HepG2 (cell line): ENCODE data around the gene ARHGAP9. TPM values are rescaled to one million over a fixed set of nuclear protein-coding genes. Genes with fewer than 3 reads are reported as not detected.

ENCODE experiments used
- CCAR2 ChIP-seq: fragments of 200-400 bp; formaldehyde crosslinking; optimal IDR thresholded peaks from 2 replicates; pipeline ENCODE3; 2018; ENCODE audit warnings: low read depth, mild to moderate bottlenecking, low read length, moderate library complexity
- ESRRA ChIP-seq: sonication (generic); formaldehyde crosslinking; IDR thresholded peaks from 2 replicates; pipeline ENCODE4 v1.5.1; 2020; ENCODE audit warnings: mild to moderate bottlenecking, low read depth, missing genetic modification reagents
- NPAS2 ChIP-seq: sonication (generic); formaldehyde crosslinking; IDR thresholded peaks from 2 replicates; pipeline ENCODE4 v1.8.0; 2022; ENCODE audit warnings: mild to moderate bottlenecking, missing genetic modification reagents, borderline replicate concordance
- ONECUT2 ChIP-seq: sonication (generic); formaldehyde crosslinking; IDR thresholded peaks from 2 replicates; pipeline ENCODE4 v1.4.0; 2020; ENCODE audit warnings: missing genetic modification reagents
- SRSF1 ChIP-seq: fragments of 200-400 bp; formaldehyde crosslinking; optimal IDR thresholded peaks from 2 replicates; pipeline ENCODE3; 2017; ENCODE audit warnings: mild to moderate bottlenecking, low read depth, low read length, moderate library complexity
- ZNF101 ChIP-seq: sonication (generic); formaldehyde crosslinking; IDR thresholded peaks from 2 replicates; pipeline ENCODE4 v1.4.0; 2020; ENCODE audit warnings: mild to moderate bottlenecking, low read depth, missing genetic modification reagents, borderline replicate concordance
- ZNF121 ChIP-seq: sonication (generic); formaldehyde crosslinking; IDR thresholded peaks from 2 replicates; pipeline ENCODE4 v1.5.0; 2020; ENCODE audit warnings: mild to moderate bottlenecking, missing genetic modification reagents
- ZNF136 ChIP-seq: sonication (generic); formaldehyde crosslinking; IDR thresholded peaks from 2 replicates; pipeline ENCODE4 v1.8.1; 2022; ENCODE audit warnings: low read depth, mild to moderate bottlenecking, moderate library complexity, missing genetic modification reagents
- ZNF563 ChIP-seq: sonication (generic); formaldehyde crosslinking; IDR thresholded peaks from 2 replicates; pipeline ENCODE4 v1.8.0; 2022; ENCODE audit warnings: mild to moderate bottlenecking, moderate library complexity, missing genetic modification reagents
- ZSCAN21 ChIP-seq: sonication (generic); formaldehyde crosslinking; IDR thresholded peaks from 2 replicates; pipeline ENCODE4 v1.8.0; 2022; ENCODE audit warnings: mild to moderate bottlenecking, missing genetic modification reagents, moderate library complexity, borderline replicate concordance
- polyA plus RNA-seq, 8 experiments: library from polyadenylated mRNA; depleted of rRNA in 3 of 8; stranded (reverse) in 7 of 8; unstranded in 1 of 8; fragments of >200 nt; fragmentation: Illumina TruSeq in 4 of 8; extraction: Trizol in 4 of 8; gene quantifications; 2 replicates each; pipeline versions ENCODE4 v1.2.1 to v1.2.3, GENCODE V29; 2011 to 2016; ENCODE audit warnings: low read depth in 4 of 8, missing spikeins in 1 of 8, mixed read lengths in 1 of 8; ENCODE audit not compliant: insufficient read depth in 1 of 8
- total RNA-seq, 5 experiments: library from RNA; depleted of rRNA; stranded (reverse); fragments of >200 nt; fragmentation: Illumina TruSeq; extraction: Trizol; gene quantifications; 2 replicates each; pipeline ENCODE4 v1.2.3, GENCODE V29; 2016; ENCODE audit warnings: low read depth in 1 of 5
- TF ChIP-seq, protein P1 (sequence below): sonication (generic); formaldehyde crosslinking; IDR thresholded peaks from 2 replicates; pipeline ENCODE4 v1.4.0; 2020; ENCODE audit warnings: mild to moderate bottlenecking, missing genetic modification reagents
- TF ChIP-seq, protein P2 (sequence below): sonication (generic); formaldehyde crosslinking; IDR thresholded peaks from 2 replicates; pipeline ENCODE4 v1.8.0; 2022; ENCODE audit warnings: missing genetic modification reagents, mild to moderate bottlenecking, moderate library complexity, borderline replicate concordance
- TF ChIP-seq, protein P3 (sequence below): sonication (generic); formaldehyde crosslinking; IDR thresholded peaks from 2 replicates; pipeline ENCODE4 v1.5.1; 2020; ENCODE audit warnings: missing genetic modification reagents, mild to moderate bottlenecking, borderline replicate concordance
- TF ChIP-seq, protein P4 (sequence below): sonication (generic); formaldehyde crosslinking; IDR thresholded peaks from 2 replicates; pipeline ENCODE4 v1.5.0; 2020; ENCODE audit warnings: missing genetic modification reagents

ARHGAP9 gene
- total and polyA plus RNA-seq, 2 of the 13 experiments (the other 11 are each of a cell fraction or from before 2014, with no cell fraction given) = 0.18 to 1.2 TPM

DNA sequence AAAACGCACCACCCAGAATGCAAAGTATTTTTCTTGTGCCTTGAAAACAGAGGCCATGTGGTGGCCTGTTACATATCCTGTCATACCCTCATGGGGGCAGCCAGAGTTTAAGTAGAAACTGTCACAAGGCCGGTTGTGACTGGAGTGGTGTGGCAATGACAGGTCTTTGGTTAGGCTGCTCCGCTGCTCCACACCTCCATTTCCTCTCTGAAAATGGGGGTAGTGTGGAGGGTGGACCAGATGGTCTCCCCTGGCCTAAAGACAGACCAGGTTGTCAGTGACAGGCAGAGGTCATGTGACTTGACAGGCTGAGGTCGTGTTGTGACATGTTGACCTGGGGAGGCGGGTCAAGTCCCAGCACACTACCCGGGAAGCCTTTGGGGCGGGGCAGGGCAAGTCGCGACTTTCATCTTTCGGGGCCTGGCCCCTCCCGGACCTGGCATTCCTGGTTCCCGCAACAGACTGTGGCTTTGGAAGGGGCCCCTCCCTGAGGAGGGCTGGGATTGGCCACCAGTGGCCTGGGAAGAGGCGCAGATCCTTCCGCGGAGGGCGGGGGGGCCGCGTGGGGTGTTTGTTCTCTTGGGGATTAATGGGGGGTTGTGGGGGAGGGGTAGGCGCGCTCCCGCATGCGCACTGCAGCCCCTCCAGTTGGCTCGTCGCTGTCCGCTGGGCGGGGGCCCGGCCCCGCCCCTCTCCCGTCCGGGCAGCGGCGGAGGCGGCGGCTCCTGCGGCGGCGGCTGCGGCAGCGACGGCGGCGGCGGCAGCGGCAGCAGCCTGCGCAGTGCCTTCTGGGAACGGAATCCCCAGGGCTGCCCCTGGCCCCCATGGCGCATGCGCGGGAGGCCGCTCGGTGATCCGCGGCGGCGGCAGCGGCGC, 42.6 kb upstream of the ARHGAP9 start, which contains the start of gene MBD6 (continued):
- TF ChIP-seq, protein P1, sequence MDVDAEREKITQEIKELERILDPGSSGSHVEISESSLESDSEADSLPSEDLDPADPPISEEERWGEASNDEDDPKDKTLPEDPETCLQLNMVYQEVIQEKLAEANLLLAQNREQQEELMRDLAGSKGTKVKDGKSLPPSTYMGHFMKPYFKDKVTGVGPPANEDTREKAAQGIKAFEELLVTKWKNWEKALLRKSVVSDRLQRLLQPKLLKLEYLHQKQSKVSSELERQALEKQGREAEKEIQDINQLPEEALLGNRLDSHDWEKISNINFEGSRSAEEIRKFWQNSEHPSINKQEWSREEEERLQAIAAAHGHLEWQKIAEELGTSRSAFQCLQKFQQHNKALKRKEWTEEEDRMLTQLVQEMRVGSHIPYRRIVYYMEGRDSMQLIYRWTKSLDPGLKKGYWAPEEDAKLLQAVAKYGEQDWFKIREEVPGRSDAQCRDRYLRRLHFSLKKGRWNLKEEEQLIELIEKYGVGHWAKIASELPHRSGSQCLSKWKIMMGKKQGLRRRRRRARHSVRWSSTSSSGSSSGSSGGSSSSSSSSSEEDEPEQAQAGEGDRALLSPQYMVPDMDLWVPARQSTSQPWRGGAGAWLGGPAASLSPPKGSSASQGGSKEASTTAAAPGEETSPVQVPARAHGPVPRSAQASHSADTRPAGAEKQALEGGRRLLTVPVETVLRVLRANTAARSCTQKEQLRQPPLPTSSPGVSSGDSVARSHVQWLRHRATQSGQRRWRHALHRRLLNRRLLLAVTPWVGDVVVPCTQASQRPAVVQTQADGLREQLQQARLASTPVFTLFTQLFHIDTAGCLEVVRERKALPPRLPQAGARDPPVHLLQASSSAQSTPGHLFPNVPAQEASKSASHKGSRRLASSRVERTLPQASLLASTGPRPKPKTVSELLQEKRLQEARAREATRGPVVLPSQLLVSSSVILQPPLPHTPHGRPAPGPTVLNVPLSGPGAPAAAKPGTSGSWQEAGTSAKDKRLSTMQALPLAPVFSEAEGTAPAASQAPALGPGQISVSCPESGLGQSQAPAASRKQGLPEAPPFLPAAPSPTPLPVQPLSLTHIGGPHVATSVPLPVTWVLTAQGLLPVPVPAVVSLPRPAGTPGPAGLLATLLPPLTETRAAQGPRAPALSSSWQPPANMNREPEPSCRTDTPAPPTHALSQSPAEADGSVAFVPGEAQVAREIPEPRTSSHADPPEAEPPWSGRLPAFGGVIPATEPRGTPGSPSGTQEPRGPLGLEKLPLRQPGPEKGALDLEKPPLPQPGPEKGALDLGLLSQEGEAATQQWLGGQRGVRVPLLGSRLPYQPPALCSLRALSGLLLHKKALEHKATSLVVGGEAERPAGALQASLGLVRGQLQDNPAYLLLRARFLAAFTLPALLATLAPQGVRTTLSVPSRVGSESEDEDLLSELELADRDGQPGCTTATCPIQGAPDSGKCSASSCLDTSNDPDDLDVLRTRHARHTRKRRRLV (CRISPR knock-in tag) = 0 out of 2 replicates have a peak, but pooled peaks have one; percentile 42
- TF ChIP-seq NPAS2 (CRISPR knock-in tag) = no peak
- TF ChIP-seq ZSCAN21 (CRISPR knock-in tag) = no peak
- TF ChIP-seq SRSF1 = peak; percentile 64
- TF ChIP-seq ZNF563 (CRISPR knock-in tag) = peak; percentile 56; the same call in 1 of the 2 replicates
- TF ChIP-seq ZNF121 (CRISPR knock-in tag) = 0 out of 2 replicates have a peak, but pooled peaks have one; percentile 31
- no peak for TF ChIP-seq ZNF101 (CRISPR knock-in tag)
- peak; percentile 82 for TF ChIP-seq CCAR2
- peak; percentile 67 for TF ChIP-seq ESRRA (CRISPR knock-in tag)
- TF ChIP-seq, protein P2, sequence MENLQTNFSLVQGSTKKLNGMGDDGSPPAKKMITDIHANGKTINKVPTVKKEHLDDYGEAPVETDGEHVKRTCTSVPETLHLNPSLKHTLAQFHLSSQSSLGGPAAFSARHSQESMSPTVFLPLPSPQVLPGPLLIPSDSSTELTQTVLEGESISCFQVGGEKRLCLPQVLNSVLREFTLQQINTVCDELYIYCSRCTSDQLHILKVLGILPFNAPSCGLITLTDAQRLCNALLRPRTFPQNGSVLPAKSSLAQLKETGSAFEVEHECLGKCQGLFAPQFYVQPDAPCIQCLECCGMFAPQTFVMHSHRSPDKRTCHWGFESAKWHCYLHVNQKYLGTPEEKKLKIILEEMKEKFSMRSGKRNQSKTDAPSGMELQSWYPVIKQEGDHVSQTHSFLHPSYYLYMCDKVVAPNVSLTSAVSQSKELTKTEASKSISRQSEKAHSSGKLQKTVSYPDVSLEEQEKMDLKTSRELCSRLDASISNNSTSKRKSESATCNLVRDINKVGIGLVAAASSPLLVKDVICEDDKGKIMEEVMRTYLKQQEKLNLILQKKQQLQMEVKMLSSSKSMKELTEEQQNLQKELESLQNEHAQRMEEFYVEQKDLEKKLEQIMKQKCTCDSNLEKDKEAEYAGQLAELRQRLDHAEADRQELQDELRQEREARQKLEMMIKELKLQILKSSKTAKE = peak; percentile 77
- TF ChIP-seq ONECUT2 = no peak
- TF ChIP-seq ZNF136 (CRISPR knock-in tag) = no peak
- TF ChIP-seq, protein P3, sequence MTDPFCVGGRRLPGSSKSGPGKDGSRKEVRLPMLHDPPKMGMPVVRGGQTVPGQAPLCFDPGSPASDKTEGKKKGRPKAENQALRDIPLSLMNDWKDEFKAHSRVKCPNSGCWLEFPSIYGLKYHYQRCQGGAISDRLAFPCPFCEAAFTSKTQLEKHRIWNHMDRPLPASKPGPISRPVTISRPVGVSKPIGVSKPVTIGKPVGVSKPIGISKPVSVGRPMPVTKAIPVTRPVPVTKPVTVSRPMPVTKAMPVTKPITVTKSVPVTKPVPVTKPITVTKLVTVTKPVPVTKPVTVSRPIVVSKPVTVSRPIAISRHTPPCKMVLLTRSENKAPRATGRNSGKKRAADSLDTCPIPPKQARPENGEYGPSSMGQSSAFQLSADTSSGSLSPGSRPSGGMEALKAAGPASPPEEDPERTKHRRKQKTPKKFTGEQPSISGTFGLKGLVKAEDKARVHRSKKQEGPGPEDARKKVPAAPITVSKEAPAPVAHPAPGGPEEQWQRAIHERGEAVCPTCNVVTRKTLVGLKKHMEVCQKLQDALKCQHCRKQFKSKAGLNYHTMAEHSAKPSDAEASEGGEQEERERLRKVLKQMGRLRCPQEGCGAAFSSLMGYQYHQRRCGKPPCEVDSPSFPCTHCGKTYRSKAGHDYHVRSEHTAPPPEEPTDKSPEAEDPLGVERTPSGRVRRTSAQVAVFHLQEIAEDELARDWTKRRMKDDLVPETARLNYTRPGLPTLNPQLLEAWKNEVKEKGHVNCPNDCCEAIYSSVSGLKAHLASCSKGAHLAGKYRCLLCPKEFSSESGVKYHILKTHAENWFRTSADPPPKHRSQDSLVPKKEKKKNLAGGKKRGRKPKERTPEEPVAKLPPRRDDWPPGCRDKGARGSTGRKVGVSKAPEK (CRISPR knock-in tag) = no peak
- TF ChIP-seq, protein P4, sequence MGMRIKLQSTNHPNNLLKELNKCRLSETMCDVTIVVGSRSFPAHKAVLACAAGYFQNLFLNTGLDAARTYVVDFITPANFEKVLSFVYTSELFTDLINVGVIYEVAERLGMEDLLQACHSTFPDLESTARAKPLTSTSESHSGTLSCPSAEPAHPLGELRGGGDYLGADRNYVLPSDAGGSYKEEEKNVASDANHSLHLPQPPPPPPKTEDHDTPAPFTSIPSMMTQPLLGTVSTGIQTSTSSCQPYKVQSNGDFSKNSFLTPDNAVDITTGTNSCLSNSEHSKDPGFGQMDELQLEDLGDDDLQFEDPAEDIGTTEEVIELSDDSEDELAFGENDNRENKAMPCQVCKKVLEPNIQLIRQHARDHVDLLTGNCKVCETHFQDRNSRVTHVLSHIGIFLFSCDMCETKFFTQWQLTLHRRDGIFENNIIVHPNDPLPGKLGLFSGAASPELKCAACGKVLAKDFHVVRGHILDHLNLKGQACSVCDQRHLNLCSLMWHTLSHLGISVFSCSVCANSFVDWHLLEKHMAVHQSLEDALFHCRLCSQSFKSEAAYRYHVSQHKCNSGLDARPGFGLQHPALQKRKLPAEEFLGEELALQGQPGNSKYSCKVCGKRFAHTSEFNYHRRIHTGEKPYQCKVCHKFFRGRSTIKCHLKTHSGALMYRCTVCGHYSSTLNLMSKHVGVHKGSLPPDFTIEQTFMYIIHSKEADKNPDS (CRISPR knock-in tag) = 0 out of 2 replicates have a peak, but pooled peaks have one; percentile 48
